AG04450 (cell line): Measurements from ENCODE around the gene TRIM69. TPM values are rescaled to one million over a fixed set of nuclear protein-coding genes. Genes with fewer than 3 reads are reported as not detected.

Experiments used
- CTCF ChIA-PET: fragments of 300-600, 350-600 bp; formaldehyde crosslinking; extraction: SDS; loops from one replicate; lab custom pipeline; 2022; ENCODE audit warnings: antibody characterized with exemption, inconsistent platforms; lab: Charles Lee
- POLR2A ChIA-PET: fragments of 350-600 bp; formaldehyde crosslinking; extraction: SDS; loops from one replicate; lab custom pipeline; 2021; ENCODE audit warnings: antibody characterized with exemption, inconsistent platforms; lab: Yijun Ruan, JAX
- DNase-seq: peaks from one replicate; pipeline ENCODE4 v3.0.0-alpha.2; 2011; ENCODE audit warnings: low read depth, low spot score
- H3K27ac ChIP-seq: one replicate; pipeline ENCODE4 v1.5.1; 2012; ENCODE audit warnings: low read depth, low read length, control low read depth
- H3K27me3 ChIP-seq: one replicate; pipeline ENCODE4 v1.6.0; 2012; ENCODE audit warnings: low read length; ENCODE audit not compliant: control insufficient read depth, insufficient read depth
- H3K4me3 ChIP-seq: 2 replicates; pipeline ENCODE4 v1.5.1; 2011; ENCODE audit warnings: mild to moderate bottlenecking, low read depth, low read length, control low read depth
- H3K9me3 ChIP-seq: 2 replicates; pipeline ENCODE4 v1.5.1; 2012; ENCODE audit warnings: low read length; ENCODE audit not compliant: control insufficient read depth, insufficient read depth
- CTCF ChIP-seq: IDR thresholded peaks from 2 replicates; pipeline ENCODE4 v1.5.1; 2011; ENCODE audit warnings: low read depth, low read length, control low read depth, inconsistent platforms
- polyA plus RNA-seq: library from polyadenylated mRNA; depleted of rRNA; stranded (reverse); fragments of >200 nt; gene quantifications from 2 replicates; pipeline ENCODE4 v1.2.3, GENCODE V29; 2011

TRIM69 gene
- polyA plus RNA-seq, 1 experiment: 16.4 TPM

GRCh38 chr15:44720460-44721176, 15.7 kb upstream of the TRIM69 start:
- DNase-seq: no peak
- no peak overlapping the region for H3K27ac ChIP-seq
- ChIA-PET POLR2A (interaction anchor here (0.6 to 1.4 kb wide), 3 partner anchors 9 to 143 kb away, joined by 3 to 4 read pairs (median 3); partner anchors contain the start of genes B2M and PATL2), CTCF (interaction anchor here (0.6 to 0.7 kb wide), 2 partner anchors 17 to 248 kb away, joined by 3 to 4 read pairs; no protein-coding TSS in a partner anchor)
- no peaks in the 10 kb centered on the region for H3K27me3 ChIP-seq
- TF ChIP-seq CTCF: no peak
- H3K9me3 ChIP-seq: no peaks in the 10 kb centered on the region
- no peak overlapping the region for H3K4me3 ChIP-seq

GRCh38 chr15:44722011-44722410, 14.3 kb upstream of the TRIM69 start:
- no peak for DNase-seq
- Histone ChIP-seq H3K4me3 (no peak overlapping the region), H3K27ac (no peak overlapping the region), H3K9me3 (no peaks in the 10 kb centered on the region), H3K27me3 (no peaks in the 10 kb centered on the region)
- ChIA-PET CTCF (interaction anchor here (1.3 kb wide), 2 partner anchors 59 to 132 kb away, joined by 3 read pairs; partner anchors contain the start of gene SPG11), POLR2A (interaction anchor here (0.6 kb wide), 1 partner anchor 11 kb away, joined by 3 read pairs; the partner anchor contains the start of genes B2M and PATL2)
- TF ChIP-seq CTCF: no peak

GRCh38 chr15:44726136-44726535, 10.2 kb upstream of the TRIM69 start:
- no peaks in the 10 kb centered on the region for H3K27me3 ChIP-seq
- ChIA-PET POLR2A (interaction anchor here (0.8 to 4.6 kb wide), 3 partner anchors 10 to 62 kb away, joined by 3 to 67 read pairs (median 3); partner anchors contain the start of genes B2M and PATL2), CTCF (interaction anchor here (0.9 to 7.2 kb wide), 7 partner anchors 11 to 142 kb away, joined by 3 to 41 read pairs (median 5); partner anchors contain the start of genes B2M, PATL2, SPG11 and TRIM69)
- H3K4me3 ChIP-seq: no peak overlapping the region
- TF ChIP-seq CTCF: no peak
- peak overlapping the region; percentile 85 for H3K27ac ChIP-seq
- DNase-seq: no peak
- H3K9me3 ChIP-seq: no peaks in the 10 kb centered on the region

- no peak overlapping the region for H3K4me3 ChIP-seq
- DNase-seq: peak; percentile 78
- POLR2A ChIA-PET: interaction anchor here (0.5 to 4.6 kb wide), 5 partner anchors 9 to 152 kb away, joined by 3 to 67 read pairs (median 3); partner anchors contain the start of genes B2M and PATL2
Observed at GRCh38 chr15:44726568-44727484, 9.5 kb upstream of the TRIM69 start.

More at GRCh38 chr15:44726568-44727484, 9.5 kb upstream of the TRIM69 start:
- Histone ChIP-seq H3K27ac (peak overlapping the region; percentile 85), H3K27me3 (no peaks in the 10 kb centered on the region), H3K9me3 (no peaks in the 10 kb centered on the region)
- TF ChIP-seq CTCF: peak; percentile 28
- CTCF ChIA-PET: interaction anchor here (0.7 to 7.2 kb wide), 8 partner anchors 10 to 143 kb away, joined by 3 to 41 read pairs (median 4); partner anchors contain the start of genes B2M, PATL2, SPG11 and TRIM69
